T-helper 17 cell (primary cell): Measurements from ENCODE around the gene ANKS1B. TPM values are rescaled to one million over a fixed set of nuclear protein-coding genes. Genes with fewer than 3 reads are reported as not detected.
"Not testable (repeated sequence)": the region's sequence is repeated elsewhere in the genome, so short reads cannot be mapped to it uniquely, and the experiment has no call there.

ENCODE experiments used
- ATAC-seq: fragments of 150-1000 bp; cut with Tn5 transposase; 2 replicates; pipeline ENCODE4 v1.10.0; 2021; ENCODE audit warnings: mild to moderate bottlenecking, moderate library complexity
- DNase-seq, 3 donors: peaks; one replicate each; pipeline versions ENCODE4 v3.0.0 to v3.0.0-alpha.2; 2020 to 2021
- H3K9me3 ChIP-seq: one replicate; pipeline ENCODE4 v1.7.0; 2013; ENCODE audit warnings: low read length, mild to moderate bottlenecking; ENCODE audit not compliant: control insufficient read depth, poor library complexity, severe bottlenecking
- H3K27ac Mint-ChIP-seq: one replicate; pipeline ENCODE4 v1.8.0; 2022; ENCODE audit warnings: mild to moderate bottlenecking, moderate library complexity, mixed read lengths
- H3K27me3 Mint-ChIP-seq: one replicate; pipeline ENCODE4 v1.8.0; 2022; ENCODE audit warnings: mixed read lengths
- H3K36me3 Mint-ChIP-seq: one replicate; pipeline ENCODE4 v1.8.0; 2022; ENCODE audit warnings: low read depth, mixed read lengths
- H3K4me1 Mint-ChIP-seq: one replicate; pipeline ENCODE4 v1.8.0; 2022; ENCODE audit warnings: mild to moderate bottlenecking, mixed read lengths
- H3K4me3 Mint-ChIP-seq: one replicate; pipeline ENCODE4 v1.8.0; 2022; ENCODE audit warnings: mild to moderate bottlenecking, moderate library complexity, mixed read lengths
- total RNA-seq, 4 donors: library from RNA in 2 of 4; stranded (reverse) in 2 of 4; gene quantifications; one replicate each; pipeline ENCODE4 v1.2.3 and lab custom pipeline; 2022 to 2026

The ANKS1B gene
- total RNA-seq, 2 donors from 2014 or later: 0.35 to 1.2 TPM

GRCh38 chr12:99034201-99034600 is 950.5 kb downstream of the ANKS1B start:
- not testable (repeated sequence) for H3K9me3 ChIP-seq, H3K4me3 Mint-ChIP-seq, H3K27ac Mint-ChIP-seq, H3K36me3 Mint-ChIP-seq, ATAC-seq, DNase-seq, H3K4me1 Mint-ChIP-seq
- H3K27me3 Mint-ChIP-seq: peaks cover 33% of the 10 kb centered on the region

DNA sequence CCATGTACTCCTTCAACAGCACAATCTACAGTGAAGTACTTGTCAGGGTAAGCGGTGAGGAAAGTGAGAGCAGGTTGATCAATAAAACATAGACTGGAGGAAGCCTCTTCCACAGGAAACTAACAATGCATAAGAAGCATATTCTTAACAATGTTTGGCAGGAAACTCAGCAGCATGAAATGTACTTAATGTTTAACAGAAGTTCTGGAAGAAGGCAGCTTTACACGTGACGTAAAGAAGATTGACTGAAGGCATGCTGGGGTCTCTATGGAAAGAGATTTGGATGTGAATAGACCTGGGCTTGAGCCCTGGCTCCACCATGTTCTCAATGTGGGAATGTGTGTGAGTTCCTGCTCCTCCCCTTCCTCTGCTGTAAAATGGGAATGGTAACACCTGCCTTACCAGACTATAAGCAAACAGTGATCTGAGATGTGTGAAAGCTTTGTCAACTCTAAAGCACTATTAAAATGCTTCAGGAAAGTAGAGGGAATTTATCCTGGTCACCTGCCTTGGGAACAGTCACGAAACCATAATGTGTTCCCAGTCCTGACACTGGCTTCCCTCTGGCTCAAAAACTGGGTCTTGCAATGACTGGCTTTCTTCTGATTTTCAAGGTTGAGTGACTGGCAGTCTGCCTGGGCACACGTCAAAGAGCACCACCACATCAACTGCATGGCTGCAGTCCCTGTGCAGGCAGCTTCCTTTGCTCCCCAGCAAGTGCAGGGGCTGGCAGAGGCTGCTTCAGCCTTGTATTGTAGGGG is 955.0 kb downstream of the ANKS1B start:
- Mint-ChIP-seq H3K4me1 (no peaks in the 10 kb centered on the region), H3K27me3 (peaks cover 47% of the 10 kb centered on the region)
- no peak for DNase-seq

DNA sequence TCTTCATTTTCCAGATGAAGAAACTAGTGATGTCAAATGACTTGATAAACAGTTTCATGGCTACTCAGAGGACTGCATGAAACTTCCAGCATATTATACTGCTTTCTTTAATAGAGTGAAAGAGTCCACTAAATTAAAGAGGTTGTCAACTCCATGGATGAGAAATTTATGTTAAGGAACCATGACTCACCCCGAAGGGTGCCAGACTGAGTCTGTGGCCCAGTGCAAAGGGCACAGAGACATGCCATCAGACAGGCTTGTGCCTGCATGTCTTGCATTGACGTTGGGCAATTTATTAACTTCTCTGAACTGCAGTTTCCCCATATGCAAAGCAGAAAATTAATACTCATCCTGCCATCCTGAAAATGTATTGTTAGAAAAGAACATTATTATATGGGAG is 957.3 kb downstream of the ANKS1B start:
- no peaks in the 10 kb centered on the region for H3K4me1 Mint-ChIP-seq
- no peaks in the 10 kb centered on the region for H3K9me3 ChIP-seq
- no peak overlapping the region for H3K4me3 Mint-ChIP-seq
- no peak overlapping the region for H3K27ac Mint-ChIP-seq
- H3K27me3 Mint-ChIP-seq: peaks cover 44% of the 10 kb centered on the region
- ATAC-seq (no peak), DNase-seq (no peak)
- no peaks in the 10 kb centered on the region for H3K36me3 Mint-ChIP-seq

More for the DNA sequence above, 955.0 kb downstream of the ANKS1B start:
- no peak overlapping the region for H3K4me3 Mint-ChIP-seq
- no peak overlapping the region for H3K27ac Mint-ChIP-seq
- no peaks in the 10 kb centered on the region for H3K9me3 ChIP-seq
- H3K36me3 Mint-ChIP-seq: no peaks in the 10 kb centered on the region
- no peak for ATAC-seq

GRCh38 chr12:99027055-99027393 is 957.7 kb downstream of the ANKS1B start:
- no peak for ATAC-seq
- Mint-ChIP-seq H3K4me1 (no peaks in the 10 kb centered on the region), H3K36me3 (no peaks in the 10 kb centered on the region), H3K4me3 (no peak overlapping the region), H3K27me3 (peaks cover 44% of the 10 kb centered on the region), H3K27ac (no peak overlapping the region)
- no peak for DNase-seq
- no peaks in the 10 kb centered on the region for H3K9me3 ChIP-seq

DNA sequence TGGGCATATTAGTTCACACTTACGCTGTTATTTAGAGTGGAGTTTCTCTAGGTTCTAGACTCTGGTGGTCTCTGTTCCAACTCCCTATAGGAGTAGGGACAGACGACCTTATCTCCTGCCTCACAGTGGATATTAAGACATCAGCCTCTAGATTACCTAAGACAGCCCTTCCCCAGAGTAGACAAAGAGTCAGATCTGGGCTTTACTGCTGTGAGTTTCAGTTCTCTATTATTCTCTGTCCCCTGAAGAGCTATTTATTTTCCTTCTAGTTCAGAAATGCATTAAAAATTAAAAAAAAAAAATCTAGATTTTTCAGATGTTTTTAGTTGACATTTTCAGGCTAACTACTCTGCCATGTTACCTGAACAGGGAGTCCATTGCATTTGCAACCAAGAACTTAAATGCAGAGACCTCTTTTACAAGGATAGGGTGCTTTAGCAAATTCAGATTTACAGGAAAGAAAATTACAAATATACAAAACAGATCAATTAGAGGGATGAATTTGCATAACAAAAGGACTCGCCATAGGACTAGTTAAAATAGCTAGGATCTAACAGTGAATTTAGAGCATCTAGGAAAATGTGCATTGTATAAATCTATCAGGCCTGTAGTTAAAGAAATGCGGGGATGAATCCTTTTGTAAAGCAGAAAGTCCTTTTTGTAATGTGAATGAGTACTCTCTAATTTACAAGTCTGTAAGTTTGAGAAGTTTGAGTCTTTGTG is 958.2 kb downstream of the ANKS1B start:
- Mint-ChIP-seq H3K36me3 (no peaks in the 10 kb centered on the region), H3K4me3 (no peak overlapping the region), H3K27me3 (peaks cover 43% of the 10 kb centered on the region), H3K4me1 (no peaks in the 10 kb centered on the region), H3K27ac (no peak overlapping the region)
- DNase-seq (no peak), ATAC-seq (no peak)
- H3K9me3 ChIP-seq: no peaks in the 10 kb centered on the region

- DNase-seq: no peak
- H3K27me3 Mint-ChIP-seq: peaks cover 29% of the 10 kb centered on the region
- no peak for ATAC-seq
- no peaks in the 10 kb centered on the region for H3K36me3 Mint-ChIP-seq
- H3K4me1 Mint-ChIP-seq: no peaks in the 10 kb centered on the region
- no peaks in the 10 kb centered on the region for H3K9me3 ChIP-seq
- no peak overlapping the region for H3K27ac Mint-ChIP-seq
- H3K4me3 Mint-ChIP-seq: no peak overlapping the region
These were observed 959.9 kb downstream of the ANKS1B start for GRCh38 chr12:99024870-99025269.

- H3K9me3 ChIP-seq: no peaks in the 10 kb centered on the region
- H3K4me3 Mint-ChIP-seq: no peak overlapping the region
- H3K36me3 Mint-ChIP-seq: no peaks in the 10 kb centered on the region
- ATAC-seq (no peak), DNase-seq (no peak)
- H3K27me3 Mint-ChIP-seq: peaks cover 23% of the 10 kb centered on the region
- no peaks in the 10 kb centered on the region for H3K4me1 Mint-ChIP-seq
- H3K27ac Mint-ChIP-seq: no peak overlapping the region
These were observed 960.5 kb downstream of the ANKS1B start for GRCh38 chr12:99024191-99024590.

- peaks cover 17% of the 10 kb centered on the region for H3K27me3 Mint-ChIP-seq
- no peaks in the 10 kb centered on the region for H3K9me3 ChIP-seq
- no peak for ATAC-seq
- H3K27ac Mint-ChIP-seq: no peak overlapping the region
- no peaks in the 10 kb centered on the region for H3K4me1 Mint-ChIP-seq
- no peaks in the 10 kb centered on the region for H3K36me3 Mint-ChIP-seq
- H3K4me3 Mint-ChIP-seq: no peak overlapping the region
- DNase-seq: no peak
These were observed 963.9 kb downstream of the ANKS1B start for GRCh38 chr12:99020871-99021270.

DNA sequence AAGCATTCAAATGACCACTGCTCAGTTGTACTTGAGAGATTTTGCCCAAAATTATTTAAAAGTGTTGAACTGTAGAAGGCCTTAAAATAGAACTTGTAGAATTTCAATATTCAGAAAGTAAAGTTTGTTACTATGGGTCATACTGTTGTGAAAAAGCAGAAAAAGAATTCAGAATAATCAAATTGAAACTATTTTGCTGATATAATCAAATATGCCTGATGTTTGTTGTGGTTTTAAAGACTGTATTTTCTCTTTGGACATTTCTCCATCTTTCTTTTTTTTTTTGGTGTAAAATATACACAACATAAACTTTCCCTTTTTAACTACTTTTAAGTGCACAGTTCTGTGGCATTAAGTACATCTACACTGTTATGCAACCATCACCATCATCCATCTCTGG is 964.9 kb downstream of the ANKS1B start:
- H3K27me3 Mint-ChIP-seq: peaks cover 10% of the 10 kb centered on the region
- DNase-seq (no peak), ATAC-seq (no peak)
- H3K27ac Mint-ChIP-seq: no peak overlapping the region
- no peak overlapping the region for H3K4me3 Mint-ChIP-seq
- H3K4me1 Mint-ChIP-seq: no peaks in the 10 kb centered on the region
- H3K36me3 Mint-ChIP-seq: no peaks in the 10 kb centered on the region
- H3K9me3 ChIP-seq: no peaks in the 10 kb centered on the region

GRCh38 chr12:99017971-99018370 is 966.8 kb downstream of the ANKS1B start:
- no peak overlapping the region for H3K4me3 Mint-ChIP-seq

DNA sequence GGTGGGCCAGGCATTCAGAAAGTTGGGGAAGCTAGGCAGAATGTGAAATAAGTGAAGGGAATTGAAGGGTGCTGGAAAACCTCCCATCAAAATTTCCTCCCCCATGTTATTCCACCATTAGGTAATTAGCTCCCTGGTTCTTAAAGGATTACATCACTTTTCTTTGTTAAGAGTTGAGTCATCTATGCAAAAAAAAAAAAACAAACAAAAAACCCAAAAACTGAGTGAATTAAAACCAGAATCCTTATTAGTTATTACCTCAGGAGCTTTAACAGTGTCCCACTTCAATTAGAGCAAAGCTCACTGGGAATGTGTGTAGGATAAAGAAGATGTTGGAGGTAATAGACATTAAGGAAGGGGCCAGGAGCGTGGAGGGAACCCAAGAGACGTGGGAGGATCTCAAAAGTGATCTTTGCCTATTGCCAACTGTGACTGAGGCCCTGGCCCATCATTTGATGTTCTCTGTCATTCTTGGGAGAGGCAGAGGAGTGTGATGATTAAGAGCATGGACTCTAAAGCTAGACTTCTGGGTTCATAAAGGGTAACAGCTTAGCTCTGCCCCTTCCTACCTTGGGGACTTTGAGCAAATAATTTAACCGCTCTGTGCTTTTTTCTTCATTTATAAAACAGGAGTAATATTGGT is 975.0 kb downstream of the ANKS1B start:
- Mint-ChIP-seq H3K4me3 (no peak overlapping the region), H3K27me3 (peaks cover 37% of the 10 kb centered on the region), H3K4me1 (no peaks in the 10 kb centered on the region), H3K27ac (no peak overlapping the region), H3K36me3 (no peaks in the 10 kb centered on the region)
- H3K9me3 ChIP-seq: no peaks in the 10 kb centered on the region
- ATAC-seq: no peak
- no peak for DNase-seq

More at GRCh38 chr12:99017971-99018370, 966.8 kb downstream of the ANKS1B start:
- Mint-ChIP-seq H3K27me3 (no peaks in the 10 kb centered on the region), H3K27ac (no peak overlapping the region), H3K4me1 (no peaks in the 10 kb centered on the region), H3K36me3 (no peaks in the 10 kb centered on the region)
- DNase-seq (no peak), ATAC-seq (no peak)
- H3K9me3 ChIP-seq: no peaks in the 10 kb centered on the region

DNA sequence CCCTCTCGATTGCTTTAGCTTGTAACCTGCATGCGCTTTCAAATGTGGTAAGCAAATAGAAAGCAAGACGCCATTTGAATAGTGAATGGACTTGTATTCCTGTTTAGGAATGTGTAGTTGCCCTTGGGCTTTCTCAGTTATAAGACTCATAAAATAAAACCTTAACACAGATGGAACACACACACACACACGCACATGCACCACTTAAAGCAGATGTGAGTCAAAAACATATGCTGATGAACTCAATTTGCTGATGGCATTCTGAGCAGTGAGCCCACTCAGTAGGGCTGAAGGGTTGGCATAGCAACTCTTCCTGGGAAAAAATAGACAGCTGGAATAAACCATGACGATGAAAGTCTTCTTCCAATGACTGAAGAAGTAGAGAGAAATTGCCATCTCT is 979.1 kb downstream of the ANKS1B start:
- Mint-ChIP-seq H3K4me1 (no peaks in the 10 kb centered on the region), H3K4me3 (no peak overlapping the region), H3K27ac (no peak overlapping the region), H3K27me3 (peaks cover 43% of the 10 kb centered on the region), H3K36me3 (no peaks in the 10 kb centered on the region)
- no peak for ATAC-seq
- H3K9me3 ChIP-seq: no peaks in the 10 kb centered on the region
- DNase-seq: no peak

DNA sequence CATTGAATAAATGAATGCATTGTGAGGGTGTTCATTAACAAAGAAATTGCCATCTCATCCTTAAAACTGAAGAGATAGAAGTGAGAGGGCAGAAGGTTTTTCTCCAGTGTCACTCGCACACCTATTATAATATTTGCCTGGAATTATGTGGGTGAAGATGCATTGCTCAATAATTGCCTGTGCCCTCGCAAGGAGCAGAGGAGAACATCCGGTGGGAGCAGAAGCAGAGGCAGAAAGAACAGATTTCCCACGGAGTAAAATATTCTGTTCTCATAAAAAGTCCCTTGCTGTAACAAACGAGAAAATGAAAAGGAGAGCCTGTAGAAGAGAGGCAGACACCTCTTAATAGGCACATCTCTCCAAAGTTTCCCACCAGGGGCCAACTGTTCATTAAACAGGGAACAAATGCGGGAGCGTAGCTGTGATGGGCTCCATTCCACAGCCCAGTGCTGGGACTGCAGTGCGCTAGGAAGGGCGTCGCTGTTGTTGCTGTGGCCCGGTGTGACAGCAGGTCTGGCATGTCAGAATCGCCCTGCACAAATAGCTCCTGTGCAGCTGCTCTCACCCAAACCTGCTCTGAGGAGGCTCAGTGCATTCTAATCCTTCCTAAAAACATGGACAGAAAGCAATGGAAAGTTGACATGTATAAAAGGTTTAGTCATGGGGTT is 979.8 kb downstream of the ANKS1B start:
- H3K4me3 Mint-ChIP-seq: no peak overlapping the region
- ATAC-seq (no peak), DNase-seq (no peak)
- no peaks in the 10 kb centered on the region for H3K36me3 Mint-ChIP-seq
- H3K4me1 Mint-ChIP-seq: no peaks in the 10 kb centered on the region
- H3K27me3 Mint-ChIP-seq: peaks cover 38% of the 10 kb centered on the region
- no peak overlapping the region for H3K27ac Mint-ChIP-seq
- H3K9me3 ChIP-seq: no peaks in the 10 kb centered on the region
